Measurements from ENCODE around the gene PAEP. TPM values are rescaled to one million over a fixed set of nuclear protein-coding genes. Genes with fewer than 3 reads are reported as not detected.

Gene PAEP
- total and polyA plus RNA-seq, 12 donors: not detected

DNA sequence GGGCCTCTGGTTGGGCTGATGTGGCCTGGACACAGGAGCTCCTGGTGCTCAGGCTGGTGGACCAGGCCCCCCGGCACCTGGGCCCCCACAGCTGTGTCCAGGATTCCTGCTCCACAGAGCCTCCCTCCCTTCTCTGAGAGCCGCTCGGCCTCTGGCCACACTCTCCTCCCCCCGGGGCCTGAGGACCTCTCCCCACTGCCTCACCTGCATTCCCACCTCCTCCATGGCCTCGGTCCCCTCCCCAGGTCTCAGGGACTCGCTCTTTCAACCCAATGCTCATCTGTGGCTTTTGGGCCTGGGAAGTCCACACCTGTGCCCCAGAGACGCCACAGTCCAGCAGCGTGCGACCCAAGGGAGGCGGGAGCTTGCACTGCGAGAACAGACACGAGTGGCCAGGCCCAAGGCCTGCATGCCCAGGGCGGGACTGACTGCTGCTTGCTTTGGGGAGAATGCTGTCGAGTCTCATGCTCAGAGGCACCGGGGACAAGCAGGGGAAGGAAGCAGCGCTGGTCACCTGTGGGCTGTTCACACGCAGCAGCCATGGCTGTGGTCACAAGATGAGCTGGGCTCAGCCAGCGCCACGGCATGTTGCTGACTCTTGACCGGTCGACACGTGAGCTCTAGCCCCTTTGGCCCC is 14.6 kb downstream of the PAEP start:
- DNase-seq (no peak), ATAC-seq (peak in 1 of 8 donors; percentile 44)
- intact Hi-C loops (cut with DNase I): no loop called here
- Histone ChIP-seq H3K9me3 (peaks cover 0 to under 1% (median 0%) of the 10 kb centered on the region in 11 donors), H3K36me3 (no peaks in the 10 kb centered on the region), H3K27ac (no peak overlapping the region), H3K4me3 (no peak overlapping the region), H3K27me3 (peaks cover 0 to 35% (median 9%) of the 10 kb centered on the region in 7 donors), H3K4me1 (no peaks in the 10 kb centered on the region)
- TF ChIP-seq CTCF (IDR thresholded peaks at IDR 0.05): no peak
- 81 to 86% methylated on average over 22 of the region's 22 CpGs for WGBS, 2 donors

- Histone ChIP-seq H3K27ac (no peak overlapping the region), H3K4me1 (no peaks in the 10 kb centered on the region), H3K4me3 (no peak overlapping the region), H3K36me3 (no peaks in the 10 kb centered on the region), H3K27me3 (peaks cover 0 to 35% (median 9%) of the 10 kb centered on the region in 7 donors), H3K9me3 (no peaks in the 10 kb centered on the region)
- intact Hi-C loops (cut with DNase I): no loop called here
- DNase-seq: no peak
- no peak for ATAC-seq
- 84 to 90% methylated on average over 10 of the region's 10 CpGs for WGBS, 2 donors
- no peak for TF ChIP-seq CTCF (IDR thresholded peaks at IDR 0.05)
Measured at GRCh38 chr9:135577256-135577655, 15.7 kb downstream of the PAEP start.

DNA sequence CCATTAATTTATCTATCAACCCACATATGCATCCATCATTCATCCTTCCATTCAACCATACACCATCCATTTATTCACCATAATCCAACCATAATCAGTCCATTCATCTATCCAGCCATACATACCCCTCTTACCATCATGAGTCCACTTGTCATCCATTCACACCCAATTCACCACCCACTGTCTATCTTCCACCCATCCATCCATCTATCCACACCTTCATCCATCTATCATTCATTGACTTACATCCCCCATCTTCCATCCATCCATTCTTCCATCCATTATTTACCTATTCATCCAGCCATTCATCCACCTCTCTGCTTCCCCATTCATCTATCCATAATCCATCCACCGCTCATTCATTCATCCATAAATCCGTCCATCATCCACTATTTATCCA is 17.8 kb downstream of the PAEP start:
- intact Hi-C loops (cut with DNase I): no loop called here
- Histone ChIP-seq H3K36me3 (no peaks in the 10 kb centered on the region), H3K27me3 (peaks cover 0 to 34% (median 7%) of the 10 kb centered on the region in 7 donors), H3K4me1 (no peaks in the 10 kb centered on the region), H3K9me3 (no peaks in the 10 kb centered on the region), H3K4me3 (no peak overlapping the region), H3K27ac (no peak overlapping the region)
- no peak for ATAC-seq
- DNase-seq: no peak
- no peak for TF ChIP-seq CTCF (IDR thresholded peaks at IDR 0.05)
- 44 to 65% methylated on average over 2 of the region's 2 CpGs for WGBS, 2 donors

DNA sequence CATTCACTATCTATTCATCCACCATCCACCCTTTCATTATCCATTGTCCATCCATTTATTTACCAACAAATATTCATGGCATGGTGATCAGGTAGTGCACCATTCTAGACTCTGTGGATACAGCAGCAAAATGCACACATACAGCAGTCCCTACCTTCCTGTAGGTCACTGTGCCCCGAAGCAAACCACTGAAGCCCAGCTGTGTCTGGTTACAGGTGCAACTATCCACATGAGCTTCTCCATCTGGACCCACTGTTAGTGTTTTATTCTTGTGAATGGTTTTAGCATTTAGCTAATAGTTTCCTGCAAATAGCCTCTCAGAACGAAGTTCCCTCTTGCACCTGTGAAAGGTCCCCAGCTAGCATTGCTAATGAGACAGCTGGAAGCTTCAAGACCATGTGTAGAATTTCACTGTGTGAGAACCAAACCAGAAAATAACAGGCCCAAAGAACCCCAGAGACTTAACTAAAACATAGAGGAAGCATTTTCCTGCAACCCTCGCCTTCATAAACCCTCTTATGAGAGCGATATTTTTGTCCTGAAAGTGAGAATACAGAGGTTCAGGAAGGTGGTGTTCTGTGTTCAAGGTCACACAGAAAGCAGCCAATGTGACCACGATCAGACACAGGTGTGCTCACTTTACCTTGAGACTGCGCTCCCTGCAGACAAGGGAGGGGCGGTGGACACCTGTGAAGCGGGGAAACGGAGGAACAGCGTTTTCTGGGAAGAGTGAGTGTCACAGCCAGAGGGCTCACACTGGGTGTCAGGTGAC is 18.5 kb downstream of the PAEP start:
- TF ChIP-seq CTCF (IDR thresholded peaks at IDR 0.05): no peak
- no peak for DNase-seq
- no peak for ATAC-seq
- no peaks in the 10 kb centered on the region for H3K36me3 ChIP-seq
- 73 to 75% methylated on average over 10 of the region's 10 CpGs for WGBS, 2 donors
- H3K9me3 ChIP-seq: no peaks in the 10 kb centered on the region
- no peak overlapping the region for H3K4me3 ChIP-seq
- H3K4me1 ChIP-seq: no peaks in the 10 kb centered on the region
- no peak overlapping the region for H3K27ac ChIP-seq
- H3K27me3 ChIP-seq: peaks cover 0 to 27% (median 7%) of the 10 kb centered on the region in 7 donors
- intact Hi-C loops (cut with DNase I): no loop called here
